H1 (cell line): ENCODE results near the gene BIN1. TPM values are rescaled to one million over a fixed set of nuclear protein-coding genes. Genes with fewer than 3 reads are reported as not detected.

Experiments
- CTCF ChIA-PET: fragments of 300-600 bp; sonication (Branson Sonifier 250); formaldehyde crosslinking; loops from one replicate; lab custom pipeline; 2021; ENCODE audit not compliant: partially characterized antibody; lab: Charles Lee
- POLR2A ChIA-PET: fragments of 300-600 bp; sonication (Branson Sonifier 250); formaldehyde crosslinking; loops from one replicate; lab custom pipeline; 2021; ENCODE audit warnings: inconsistent platforms; ENCODE audit not compliant: partially characterized antibody; lab: Charles Lee
- DNase-seq, 2 experiments: peaks; one replicate each; pipeline versions ENCODE4 v3.0.0 to v3.0.0-alpha.2; 2010 to 2022; ENCODE audit warnings: low spot score in 2 of 2, low read depth in 1 of 2, mixed read lengths in 1 of 2
- FAIRE-seq: peaks from 2 replicates; lab custom pipeline; 2011; peaks lifted over from hg19 to GRCh38; lab: Jason Lieb, UNC
- H2AFZ ChIP-seq: 2 replicates; pipeline ENCODE4 v1.8.1; 2012; ENCODE audit warnings: low read length, inconsistent platforms
- H2AK5ac ChIP-seq: 2 replicates; pipeline ENCODE4 v1.6.1; 2013; ENCODE audit warnings: low read depth, low read length
- H2BK120ac ChIP-seq: replicated peaks from 2 replicates; pipeline ENCODE3; 2013; ENCODE audit warnings: low read depth, low read length, inconsistent platforms
- H2BK12ac ChIP-seq: 2 replicates; pipeline ENCODE4 v1.6.1; 2013; ENCODE audit warnings: low read depth, low read length
- H2BK15ac ChIP-seq: 2 replicates; pipeline ENCODE4 v1.6.1; 2013; ENCODE audit warnings: low read length
- H2BK20ac ChIP-seq: 2 replicates; pipeline ENCODE4 v1.6.1; 2013; ENCODE audit warnings: low read length
- H2BK5ac ChIP-seq: 2 replicates; pipeline ENCODE4 v1.6.1; 2013; ENCODE audit warnings: low read depth, low read length
- H3K14ac ChIP-seq: 2 replicates; pipeline ENCODE4 v1.6.1; 2013; ENCODE audit warnings: inconsistent platforms; ENCODE audit not compliant: insufficient read length
- H3K18ac ChIP-seq: 2 replicates; pipeline ENCODE4 v1.6.1; 2013; ENCODE audit warnings: low read length; ENCODE audit errors: extremely low read depth
- H3K23ac ChIP-seq: 2 replicates; pipeline ENCODE4 v1.6.1; 2013; ENCODE audit warnings: inconsistent platforms; ENCODE audit not compliant: insufficient read length
- H3K23me2 ChIP-seq: 2 replicates; pipeline ENCODE4 v1.6.1; 2013; ENCODE audit warnings: low read depth, low read length
- H3K27ac ChIP-seq: 2 replicates; pipeline ENCODE4 v1.6.1; 2011; ENCODE audit warnings: low read depth, low read length, inconsistent platforms
- H3K27me3 ChIP-seq, 4 experiments: replicated peaks in 1 of 4; 1 replicate in 1 of 4; 2 replicates in 3 of 4; pipeline versions ENCODE4 v1.6.1 to v1.8.1; 2011 to 2013; ENCODE audit warnings: low read length in 3 of 4, mild to moderate bottlenecking in 3 of 4, inconsistent platforms in 2 of 4, mixed read lengths in 2 of 4, moderate library complexity in 1 of 4; ENCODE audit not compliant: control insufficient read depth in 3 of 4, insufficient read depth in 3 of 4; ENCODE audit errors: extremely low read depth in 1 of 4
- H3K36me3 ChIP-seq, 4 experiments: 2 replicates each; pipeline versions ENCODE4 v1.6.1 to v1.8.1; 2011 to 2013; ENCODE audit warnings: mild to moderate bottlenecking in 4 of 4, low read length in 3 of 4, moderate library complexity in 2 of 4, control low read depth in 1 of 4, inconsistent platforms in 1 of 4; ENCODE audit not compliant: insufficient read depth in 4 of 4, control insufficient read depth in 2 of 4
- H3K4ac ChIP-seq: replicated peaks from 2 replicates; pipeline ENCODE3; 2013; ENCODE audit warnings: low read length, low read depth, mixed read lengths, inconsistent platforms; ENCODE audit not compliant: insufficient read length
- H3K4me1 ChIP-seq, 4 experiments: replicated peaks in 1 of 4; 1 replicate in 1 of 4; 2 replicates in 3 of 4; pipeline versions ENCODE4 v1.6.1 to v1.8.1; 2011 to 2013; ENCODE audit warnings: low read length in 3 of 4, inconsistent platforms in 2 of 4, mixed read lengths in 1 of 4; ENCODE audit not compliant: insufficient read depth in 4 of 4, control insufficient read depth in 3 of 4
- H3K4me2 ChIP-seq, 2 experiments: 2 replicates each; pipeline versions ENCODE4 v1.6.1 to v1.8.1; 2011 to 2013; ENCODE audit warnings: low read depth in 2 of 2, low read length in 2 of 2, control low read depth in 1 of 2, inconsistent platforms in 1 of 2, mild to moderate bottlenecking in 1 of 2; ENCODE audit not compliant: insufficient read depth in 1 of 2
- H3K4me3 ChIP-seq, 4 experiments: fragments of 200-600, 300-600 bp in 1 of 4; sonication (generic), shearing (Covaris generic), sonication (Bioruptor Twin) in 1 of 4; 2 replicates each; pipeline versions ENCODE4 v1.5.1 to v1.8.1; 2011 to 2016; ENCODE audit warnings: low read length in 4 of 4, low read depth in 3 of 4, control low read depth in 2 of 4, inconsistent platforms in 2 of 4, mild to moderate bottlenecking in 2 of 4, mixed read lengths in 1 of 4, moderate library complexity in 1 of 4; ENCODE audit not compliant: insufficient read depth in 2 of 4; ENCODE audit errors: extremely low read depth in 1 of 4
- H3K56ac ChIP-seq: replicated peaks from 2 replicates; pipeline ENCODE3; 2013; ENCODE audit warnings: low read depth, mild to moderate bottlenecking, mixed read lengths, low read length, inconsistent platforms; ENCODE audit not compliant: insufficient read length
- H3K79me1 ChIP-seq: 2 replicates; pipeline ENCODE4 v1.6.1; 2013; ENCODE audit warnings: low read depth, low read length, control low read depth
- H3K79me2 ChIP-seq, 2 experiments: 2 replicates each; pipeline versions ENCODE4 v1.6.1 to v1.8.1; 2012 to 2013; ENCODE audit warnings: low read length in 2 of 2, mild to moderate bottlenecking in 2 of 2, inconsistent platforms in 1 of 2; ENCODE audit not compliant: insufficient read depth in 2 of 2, control insufficient read depth in 1 of 2
- H3K9ac ChIP-seq, 4 experiments: replicated peaks in 1 of 4; 1 replicate in 1 of 4; 2 replicates in 3 of 4; pipeline versions ENCODE4 v1.6.1 to v1.8.1; 2011 to 2013; ENCODE audit warnings: low read depth in 3 of 4, low read length in 3 of 4, control low read depth in 2 of 4, mild to moderate bottlenecking in 2 of 4, moderate library complexity in 2 of 4, inconsistent platforms in 1 of 4; ENCODE audit errors: extremely low read depth in 1 of 4
- H3K9me3 ChIP-seq, 2 experiments: 2 replicates each; pipeline versions ENCODE4 v1.6.1 to v1.8.1; 2012 to 2013; ENCODE audit warnings: mild to moderate bottlenecking in 2 of 2, moderate library complexity in 2 of 2, control low read depth in 1 of 2, inconsistent platforms in 1 of 2, low read depth in 1 of 2, low read length in 1 of 2, mixed read lengths in 1 of 2; ENCODE audit not compliant: insufficient read depth in 2 of 2
- H4K20me1 ChIP-seq, 2 experiments: replicated peaks in 1 of 2; 2 replicates each; pipeline versions ENCODE3 to v1.8.1; 2011 to 2013; ENCODE audit warnings: inconsistent platforms in 2 of 2, low read length in 2 of 2, mild to moderate bottlenecking in 1 of 2; ENCODE audit not compliant: insufficient read depth in 2 of 2, control insufficient read depth in 1 of 2
- H4K5ac ChIP-seq: 2 replicates; pipeline ENCODE4 v1.6.1; 2013; ENCODE audit warnings: low read length, low read depth, mixed read lengths, inconsistent platforms; ENCODE audit not compliant: insufficient read length
- H4K8ac ChIP-seq: 2 replicates; pipeline ENCODE4 v1.8.0; 2013; ENCODE audit warnings: mild to moderate bottlenecking, moderate library complexity, low read length, inconsistent platforms; ENCODE audit not compliant: insufficient read depth; ENCODE audit errors: extremely low read depth
- H4K91ac ChIP-seq: replicated peaks from 2 replicates; pipeline ENCODE3; 2013; ENCODE audit warnings: low read length, mixed read lengths, inconsistent platforms; ENCODE audit not compliant: insufficient read length
- ASH2L ChIP-seq: fragments of 200-600, 300-600 bp; sonication (generic); IDR thresholded peaks from one replicate; pipeline ENCODE4 v1.7.1; 2017; ENCODE audit warnings: low read length
- EP300 ChIP-seq, 2 experiments: IDR thresholded peaks; 1 replicate in 1 of 2; 2 replicates in 1 of 2; pipeline ENCODE4 v1.6.1; 2011 to 2012; ENCODE audit warnings: low read depth in 2 of 2, low read length in 2 of 2, mild to moderate bottlenecking in 2 of 2, borderline replicate concordance in 1 of 2, inconsistent platforms in 1 of 2, moderate library complexity in 1 of 2
- JUN ChIP-seq: IDR thresholded peaks from 2 replicates; pipeline ENCODE4 v1.6.1; 2011; ENCODE audit warnings: low read depth, mild to moderate bottlenecking, improper control_type of control experiment, low read length
- NANOG ChIP-seq: IDR thresholded peaks from 2 replicates; pipeline ENCODE4 v1.6.1; 2011; ENCODE audit warnings: low read length, low read depth, mild to moderate bottlenecking, inconsistent platforms; ENCODE audit not compliant: insufficient read depth, poor library complexity, severe bottlenecking
- POLR2AphosphoS5 ChIP-seq: IDR thresholded peaks from 2 replicates; pipeline ENCODE4 v1.6.1; 2011; ENCODE audit warnings: low read depth, low read length
- POU5F1 ChIP-seq: IDR thresholded peaks from 2 replicates; pipeline ENCODE4 v1.6.1; 2011; ENCODE audit warnings: low read depth, mild to moderate bottlenecking, low read length, moderate library complexity
- RAD21 ChIP-seq, 2 experiments: IDR thresholded peaks in 1 of 2; conservative IDR thresholded peaks in 1 of 2; 2 replicates each; pipeline ENCODE4 v1.6.1; 2011; ENCODE audit warnings: low read depth in 2 of 2, low read length in 2 of 2, improper control_type of control experiment in 1 of 2, inconsistent platforms in 1 of 2, mild to moderate bottlenecking in 1 of 2, moderate library complexity in 1 of 2
- SAP30 ChIP-seq: fragments of 300-600 bp; sonication (generic); IDR thresholded peaks from 2 replicates; pipeline ENCODE4 v1.7.1; 2012; ENCODE audit warnings: low read length, moderate library complexity, mild to moderate bottlenecking, inconsistent platforms; ENCODE audit not compliant: insufficient read depth, insufficient replicate concordance
- SIX5 ChIP-seq: IDR thresholded peaks from 2 replicates; pipeline ENCODE4 v1.6.1; 2011; ENCODE audit warnings: mild to moderate bottlenecking, low read depth, low read length
- SP4 ChIP-seq: IDR thresholded peaks from 2 replicates; pipeline ENCODE4 v1.6.1; 2012; ENCODE audit warnings: low read length, inconsistent platforms
- TEAD4 ChIP-seq: IDR thresholded peaks from 2 replicates; pipeline ENCODE4 v1.6.1; 2012; ENCODE audit warnings: low read depth, low read length, inconsistent platforms, mixed read lengths
- WGBS, 2 experiments: shearing (Covaris generic) in 1 of 2; methylation state at CpG; one replicate each; pipeline versions ENCODE4 v1.1.6 to v1.1.7; 2013 to 2015; ENCODE audit warnings: low lambda C conversion rate in 2 of 2, mixed read lengths in 2 of 2, inconsistent platforms in 1 of 2, low coverage in 1 of 2, missing lambda C conversion rate in 1 of 2; ENCODE audit not compliant: insufficient replicate concordance in 2 of 2, insufficient coverage in 1 of 2, insufficient read length in 1 of 2; ENCODE audit errors: extremely low coverage in 1 of 2, missing lambda C conversion rate in 1 of 2; 5-methylcytosine and 5-hydroxymethylcytosine counted together
- polyA plus RNA-seq, 7 experiments: library from polyadenylated mRNA; depleted of rRNA in 3 of 7; stranded (reverse) in 5 of 7; unstranded in 2 of 7; fragments of >200 nt in 5 of 7; fragments of 200-250 nt in 2 of 7; gene quantifications; 1 replicate in 5 of 7; 2 replicates in 1 of 7; 4 replicates in 1 of 7; pipeline versions ENCODE4 v1.2.1 to v1.2.3, GENCODE V29; 2011 to 2013; ENCODE audit warnings: missing spikeins in 2 of 7, mixed read lengths in 2 of 7
- total RNA-seq: library from RNA; stranded (reverse); fragmentation: NEBNext Ultra II Directional; extraction: Animal tissue kit (Norgen Biotek cat#: 25700); gene quantifications from 2 replicates; pipeline ENCODE4 v1.2.1, GENCODE V29; 2021

BIN1 gene
- total and polyA plus RNA-seq, 2 of the 8 experiments (the other 6 are each of a cell fraction or from before 2014, with no cell fraction given), result 23.6 to 35.6 TPM

GRCh38 chr2:127014630-127015029 is 92.3 kb downstream of the BIN1 start:
- no peak overlapping the region for H2AK5ac ChIP-seq
- no peak overlapping the region for H3K9ac ChIP-seq
- no peaks in the 10 kb centered on the region; the same call in 1 of the 2 replicates for H3K23me2 ChIP-seq
- no peak overlapping the region for H2AFZ ChIP-seq
- H4K5ac ChIP-seq, result no peak overlapping the region
- H3K27me3 ChIP-seq, result no peaks in the 10 kb centered on the region
- FAIRE-seq, result no peak
- no peak overlapping the region for H2BK12ac ChIP-seq
- no peak overlapping the region for H2BK120ac ChIP-seq
- no peak overlapping the region for H3K18ac ChIP-seq
- H3K4me1 ChIP-seq, result peaks cover 0 to 4% (median 0%) of the 10 kb centered on the region in 4 experiments; a peak in 2 of 7 replicates
- no peaks in the 10 kb centered on the region for H4K20me1 ChIP-seq
- H4K8ac ChIP-seq, result no peak overlapping the region
- H3K79me2 ChIP-seq, result no peaks in the 10 kb centered on the region
- ChIA-PET POLR2A (interaction anchor here (0.8 kb wide), 1 partner anchor 10 kb away, joined by 3 read pairs; no protein-coding TSS in a partner anchor), CTCF (interaction anchor here (0.6 to 1.3 kb wide), 6 partner anchors 13 to 1184 kb away, joined by 3 to 5 read pairs (median 4); no protein-coding TSS in a partner anchor)
- H2BK5ac ChIP-seq, result no peak overlapping the region
- H2BK15ac ChIP-seq, result no peak overlapping the region
- 79% methylated on average over 4 of the region's 4 CpGs; no CpG with 5 or more reads in 1 of the 2 experiments for WGBS, 2 experiments
- H3K9me3 ChIP-seq, result no peaks in the 10 kb centered on the region
- no peak overlapping the region for H3K27ac ChIP-seq
- no peak overlapping the region for H3K4me3 ChIP-seq
- H3K36me3 ChIP-seq, result no peaks in the 10 kb centered on the region
- DNase-seq, result no peak
- no peak overlapping the region for H4K91ac ChIP-seq
- no peak overlapping the region for H3K4ac ChIP-seq
- no peak for TF ChIP-seq SIX5
- no peak for TF ChIP-seq JUN
- no peak for TF ChIP-seq RAD21 (IDR thresholded peaks at IDR 0.05 in 1 of 2, conservative IDR thresholded peaks at IDR 0.05 in 1 of 2; ENCODE audit: low read depth in 2 of 2, low read length in 2 of 2)
- TF ChIP-seq POLR2AphosphoS5, result no peak
- TF ChIP-seq TEAD4, result no peak
- TF ChIP-seq EP300 (IDR thresholded peaks at IDR 0.05; ENCODE audit: borderline replicate concordance in 1 of 2, low read depth in 2 of 2, low read length in 2 of 2), result no peak
- TF ChIP-seq ASH2L, result no peak
- no peak for TF ChIP-seq SP4
- TF ChIP-seq POU5F1, result no peak
- no peak for TF ChIP-seq NANOG
- TF ChIP-seq SAP30, result no peak
- no peak overlapping the region for H3K56ac ChIP-seq
- H3K79me1 ChIP-seq, result no peaks in the 10 kb centered on the region
- no peak overlapping the region for H3K23ac ChIP-seq
- H2BK20ac ChIP-seq, result no peak overlapping the region
- H3K14ac ChIP-seq, result no peak overlapping the region
- H3K4me2 ChIP-seq, result no peak overlapping the region
